Vagina (tissue), 2 donors: ENCODE results near the gene ST8SIA2.

Experiments used
- CTCF ChIP-seq, 3 experiments: fragments of 450-650 bp in 2 of 3; fragments of 200-600 bp in 1 of 3; sonication (generic) in 1 of 3; IDR thresholded peaks; one replicate each; pipeline ENCODE4 v1.5.1; 2017 to 2019; ENCODE audit warnings: antibody characterized with exemption in 3 of 3, mild to moderate bottlenecking in 2 of 3, moderate library complexity in 2 of 3
- POLR2A ChIP-seq, 2 donors: fragments of 450-650 bp; IDR thresholded peaks; one replicate each; pipeline ENCODE4 v1.6.1; 2017; ENCODE audit warnings: antibody characterized with exemption in 2 of 2, mild to moderate bottlenecking in 2 of 2, moderate library complexity in 2 of 2
- POLR2AphosphoS5 ChIP-seq, 2 donors: sonication (generic); formaldehyde crosslinking; IDR thresholded peaks; one replicate each; pipeline ENCODE4 v1.9.0; 2017; ENCODE audit warnings: antibody characterized with exemption in 2 of 2, mild to moderate bottlenecking in 2 of 2, low read depth in 1 of 2; ENCODE audit not compliant: insufficient read depth in 1 of 2

- TF ChIP-seq CTCF (IDR thresholded peaks at IDR 0.05) (no peak), POLR2AphosphoS5 (IDR thresholded peaks at IDR 0.05; ENCODE audit: insufficient read depth in 1 of 2, low read depth in 1 of 2) (no peak), POLR2A (IDR thresholded peaks at IDR 0.05) (no peak)
These were observed 70.1 kb downstream of the ST8SIA2 start for GRCh38 chr15:92463826-92464225.
